Mesodermal cell (in vitro differentiated cells): ENCODE results near the gene AKR1B1.

ENCODE experiments used
- H3K27ac ChIP-seq: 2 replicates; pipeline ENCODE4 v1.7.0; 2013; ENCODE audit warnings: mild to moderate bottlenecking, low read depth, low read length, moderate library complexity; ENCODE audit not compliant: severe bottlenecking
- H3K36me3 ChIP-seq: 2 replicates; pipeline ENCODE4 v1.7.1; 2013; ENCODE audit warnings: mild to moderate bottlenecking, low read length, moderate library complexity; ENCODE audit not compliant: control insufficient read depth, insufficient read depth
- H3K4me1 ChIP-seq: one replicate; pipeline ENCODE4 v1.7.1; 2013; ENCODE audit warnings: mild to moderate bottlenecking, low read length; ENCODE audit not compliant: insufficient read depth, control insufficient read depth, poor library complexity, severe bottlenecking
- H3K4me3 ChIP-seq: 2 replicates; pipeline ENCODE4 v1.7.0; 2013; ENCODE audit warnings: low read length, control low read depth, mild to moderate bottlenecking; ENCODE audit not compliant: insufficient read depth, poor library complexity, severe bottlenecking; ENCODE audit errors: extremely low read depth
- H3K9me3 ChIP-seq: 2 replicates; pipeline ENCODE4 v1.7.1; 2013; ENCODE audit warnings: mild to moderate bottlenecking, low read length, moderate library complexity; ENCODE audit not compliant: control insufficient read depth
- WGBS, 2 experiments: methylation state at CpG; one replicate each; pipeline ENCODE4 v1.1.5; 2013; ENCODE audit warnings: missing lambda C conversion rate in 2 of 2; ENCODE audit not compliant: insufficient coverage in 2 of 2; 5-methylcytosine and 5-hydroxymethylcytosine counted together

AKR1B1 gene

DNA sequence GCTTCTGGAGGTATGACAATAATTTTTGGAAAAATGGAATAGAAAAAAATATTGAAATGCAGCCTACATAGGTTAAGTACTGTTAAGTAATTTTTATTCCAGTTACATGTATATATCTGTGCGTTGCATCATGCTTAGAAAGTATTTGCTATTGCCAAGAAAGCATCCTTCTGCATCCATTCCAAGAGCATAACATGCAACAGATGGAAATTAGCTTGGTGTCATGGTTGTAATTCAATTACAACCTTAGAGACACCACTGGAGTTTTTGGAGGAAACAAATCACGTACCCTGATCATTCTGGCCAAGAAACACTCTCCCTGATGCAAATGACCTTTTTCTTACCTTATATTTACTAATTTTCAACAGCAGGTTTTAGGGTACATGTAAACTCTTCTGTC lies 1.7 kb downstream of the AKR1B1 start:
- no peaks in the 10 kb centered on the region for H3K9me3 ChIP-seq
- peaks cover 24% of the 10 kb centered on the region for H3K4me1 ChIP-seq
- peaks cover 45% of the 10 kb centered on the region for H3K36me3 ChIP-seq
- WGBS, 2 experiments, result 100% methylated on average over 1 of the region's 2 CpGs
- H3K27ac ChIP-seq, result no peak overlapping the region
- H3K4me3 ChIP-seq, result no peak overlapping the region

DNA sequence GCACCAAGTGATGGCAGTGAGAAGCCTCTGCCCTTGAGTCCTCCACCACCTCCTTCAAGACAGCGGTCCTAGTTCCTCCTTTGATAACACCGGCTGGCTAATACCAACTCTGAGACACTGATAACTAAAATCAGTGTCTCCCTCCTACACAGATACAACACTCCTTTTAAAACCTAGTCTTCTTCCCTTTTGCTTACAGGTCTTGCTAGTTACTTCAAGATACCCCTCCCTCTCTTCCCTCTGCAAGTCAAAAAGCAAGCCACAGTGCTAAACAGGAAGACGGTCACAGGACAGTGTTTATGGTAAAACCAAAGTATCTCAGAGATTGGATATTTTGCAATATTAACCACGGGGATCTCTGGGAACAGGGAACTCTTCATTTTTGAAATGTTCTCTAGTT lies 4.6 kb downstream of the AKR1B1 start:
- H3K9me3 ChIP-seq, result no peaks in the 10 kb centered on the region
- no peak overlapping the region for H3K4me3 ChIP-seq
- 90 to 100% methylated on average over 3 of the region's 4 CpGs for WGBS, 2 experiments
- no peak overlapping the region for H3K27ac ChIP-seq
- peaks cover 20% of the 10 kb centered on the region for H3K4me1 ChIP-seq
- H3K36me3 ChIP-seq, result peaks cover 72% of the 10 kb centered on the region

DNA sequence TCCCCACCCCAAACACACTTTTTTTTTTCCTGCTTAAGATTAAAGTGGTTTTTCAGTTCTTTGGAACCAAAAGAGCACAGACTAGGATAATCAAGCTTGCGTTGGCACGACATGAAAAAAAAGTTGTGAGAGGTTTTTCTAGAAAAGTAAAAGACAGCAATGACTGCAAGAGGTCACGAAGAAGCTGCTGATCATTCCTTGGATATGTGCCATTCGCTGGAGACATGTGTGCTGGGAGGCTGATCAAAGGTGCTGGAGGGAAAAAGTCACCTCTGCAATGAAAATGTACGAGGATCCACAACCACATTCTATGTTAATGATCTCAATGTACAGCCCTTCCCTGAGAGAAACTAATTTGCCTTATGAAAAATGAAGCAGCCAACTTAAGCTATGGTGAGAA lies 5.4 kb downstream of the AKR1B1 start:
- WGBS, 2 experiments, result 92 to 98% methylated on average over 4 to 5 of the region's 5 CpGs
- Histone ChIP-seq H3K4me1 (peaks cover 26% of the 10 kb centered on the region), H3K4me3 (no peak overlapping the region), H3K9me3 (no peaks in the 10 kb centered on the region), H3K36me3 (peaks cover 80% of the 10 kb centered on the region), H3K27ac (no peak overlapping the region)

DNA sequence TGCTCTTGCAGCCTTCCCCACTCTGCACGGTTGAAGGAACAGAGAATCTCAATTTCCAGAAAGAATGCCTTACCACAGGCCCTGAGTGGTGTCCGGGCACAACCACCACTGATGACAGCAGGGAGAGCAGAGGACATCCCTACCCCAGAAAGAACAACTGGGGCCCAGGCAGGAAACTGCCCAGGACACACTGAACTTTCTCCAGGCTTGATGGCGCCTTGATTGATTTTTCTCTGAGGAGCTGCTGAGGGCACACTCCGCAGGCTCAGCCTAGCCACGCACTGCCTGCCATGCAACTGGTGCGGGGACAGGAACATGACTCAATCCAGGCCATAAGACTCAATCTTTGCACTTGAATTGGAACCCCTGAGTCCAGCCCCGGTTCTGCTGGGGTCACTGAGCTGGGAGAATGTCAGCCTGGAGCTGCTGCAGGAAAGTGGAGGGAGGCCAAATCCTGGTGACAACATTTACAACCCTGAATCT lies 5.9 kb downstream of the AKR1B1 start:
- Histone ChIP-seq H3K4me1 (peaks cover 29% of the 10 kb centered on the region), H3K36me3 (peaks cover 85% of the 10 kb centered on the region), H3K9me3 (no peaks in the 10 kb centered on the region), H3K27ac (no peak overlapping the region), H3K4me3 (no peak overlapping the region)
- 92 to 95% methylated on average over 6 to 7 of the region's 7 CpGs for WGBS, 2 experiments

DNA sequence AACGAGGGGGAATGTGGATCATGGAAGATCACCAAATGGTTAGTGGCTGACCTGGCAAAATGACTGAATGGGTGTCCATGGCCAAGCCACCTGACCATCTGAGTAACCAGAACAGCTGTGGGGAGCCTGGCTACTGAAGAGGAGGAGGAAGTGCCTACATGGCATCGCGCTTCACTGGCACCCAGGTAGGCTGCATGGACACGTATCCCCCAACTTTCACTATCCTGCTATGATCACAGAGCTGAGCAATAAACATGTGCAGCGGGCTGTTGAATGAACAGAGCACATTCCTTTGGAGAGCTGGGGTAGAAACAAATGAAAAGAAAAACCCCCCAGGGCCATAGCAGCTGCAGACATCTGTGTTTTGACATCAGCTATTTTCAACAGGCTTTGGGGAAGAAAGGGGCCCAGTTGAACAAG lies 6.5 kb downstream of the AKR1B1 start:
- H3K36me3 ChIP-seq, result peaks cover 89% of the 10 kb centered on the region
- no peak overlapping the region for H3K27ac ChIP-seq
- no peak overlapping the region for H3K4me3 ChIP-seq

DNA sequence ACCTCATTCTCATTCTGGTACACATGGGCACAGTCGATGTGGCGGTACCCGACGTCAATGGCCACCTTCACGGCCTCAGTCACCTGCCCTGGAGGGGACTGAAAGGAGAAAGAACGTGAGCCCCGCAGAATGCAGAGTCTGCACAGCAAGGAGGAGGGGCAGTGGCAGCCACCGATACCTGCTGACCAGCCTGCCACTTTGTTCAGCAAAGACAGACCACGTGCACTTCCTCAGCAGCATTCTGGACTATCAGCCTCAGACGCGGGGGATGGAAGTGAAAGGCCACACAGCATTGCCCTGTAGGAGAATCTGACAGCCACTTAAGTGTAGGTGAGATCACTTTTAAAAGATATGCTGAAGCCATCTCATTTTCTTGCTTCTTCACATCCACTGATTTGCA lies 7.2 kb downstream of the AKR1B1 start:
- H3K27ac ChIP-seq, result no peak overlapping the region
- H3K9me3 ChIP-seq, result no peaks in the 10 kb centered on the region
- 94 to 99% methylated on average over 10 of the region's 11 CpGs for WGBS, 2 experiments
- H3K4me1 ChIP-seq, result peaks cover 31% of the 10 kb centered on the region
- no peak overlapping the region for H3K4me3 ChIP-seq
- H3K36me3 ChIP-seq, result peaks cover 90% of the 10 kb centered on the region

More for the DNA sequence above, 6.5 kb downstream of the AKR1B1 start:
- H3K4me1 ChIP-seq, result peaks cover 29% of the 10 kb centered on the region
- no peaks in the 10 kb centered on the region for H3K9me3 ChIP-seq
- WGBS, 2 experiments, result 93 to 97% methylated on average over 3 to 4 of the region's 5 CpGs

DNA sequence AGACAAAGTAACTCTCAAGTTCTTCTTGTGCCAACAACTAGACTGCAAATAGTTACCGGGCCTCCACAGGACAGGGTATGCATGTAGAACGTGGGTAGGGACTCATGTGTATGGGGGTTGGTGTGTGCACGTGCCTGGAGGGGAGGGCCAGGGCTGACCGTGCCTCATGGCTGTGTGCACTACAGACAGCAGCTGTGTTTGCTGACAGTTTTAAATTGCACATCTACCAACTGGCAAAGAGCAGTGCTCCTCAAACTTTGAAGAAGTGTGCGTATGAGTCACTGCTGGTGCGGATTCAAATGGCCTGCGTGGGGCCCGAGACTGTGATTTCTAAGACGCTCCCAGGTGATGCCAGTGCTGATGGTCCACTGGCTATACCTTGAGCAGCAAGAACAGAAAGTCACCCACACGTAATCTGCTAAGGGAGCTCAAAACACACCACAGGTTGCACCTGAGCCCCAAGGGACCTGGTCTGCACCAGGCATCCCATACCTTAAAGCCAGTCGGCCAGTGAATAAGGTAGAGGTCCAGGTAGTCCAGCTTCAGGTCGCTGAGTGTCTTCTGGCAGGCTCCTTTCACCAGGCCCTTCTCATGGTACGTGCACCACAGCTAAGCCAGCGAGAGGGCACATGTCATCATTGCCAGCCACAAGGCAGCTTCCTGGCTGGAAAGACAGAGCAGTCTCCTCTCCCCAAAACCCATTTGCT lies 8.5 kb downstream of the AKR1B1 start:
- WGBS, 2 experiments, result 94 to 98% methylated on average over 13 to 14 of the region's 14 CpGs
- peaks cover 89% of the 10 kb centered on the region for H3K36me3 ChIP-seq
- no peaks in the 10 kb centered on the region for H3K9me3 ChIP-seq
- H3K4me3 ChIP-seq, result no peak overlapping the region
- peaks cover 31% of the 10 kb centered on the region for H3K4me1 ChIP-seq
- no peak overlapping the region for H3K27ac ChIP-seq

DNA sequence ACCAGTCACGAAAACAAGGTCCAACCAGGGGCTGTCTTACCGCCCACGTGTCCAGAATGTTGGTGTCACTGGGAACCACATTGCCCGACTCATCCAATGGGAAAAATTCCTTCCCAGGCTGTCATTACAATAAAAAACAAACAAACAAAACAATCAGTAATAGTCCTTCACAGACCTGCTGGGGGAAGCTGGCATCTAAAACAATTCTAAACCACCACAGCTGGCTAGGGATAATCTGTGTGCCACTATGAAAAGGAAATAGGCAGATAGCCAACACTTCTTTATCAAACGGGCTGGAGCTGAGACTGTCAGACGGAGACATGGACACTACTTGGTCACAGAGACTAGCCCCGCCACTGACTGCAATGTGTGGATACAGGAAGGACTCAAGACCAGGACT lies 9.2 kb downstream of the AKR1B1 start:
- no peak overlapping the region for H3K27ac ChIP-seq
- WGBS, 2 experiments, result 100% methylated on average over 6 of the region's 7 CpGs; no CpG with 5 or more reads in 1 of the 2 experiments
- peaks cover 89% of the 10 kb centered on the region for H3K36me3 ChIP-seq

DNA sequence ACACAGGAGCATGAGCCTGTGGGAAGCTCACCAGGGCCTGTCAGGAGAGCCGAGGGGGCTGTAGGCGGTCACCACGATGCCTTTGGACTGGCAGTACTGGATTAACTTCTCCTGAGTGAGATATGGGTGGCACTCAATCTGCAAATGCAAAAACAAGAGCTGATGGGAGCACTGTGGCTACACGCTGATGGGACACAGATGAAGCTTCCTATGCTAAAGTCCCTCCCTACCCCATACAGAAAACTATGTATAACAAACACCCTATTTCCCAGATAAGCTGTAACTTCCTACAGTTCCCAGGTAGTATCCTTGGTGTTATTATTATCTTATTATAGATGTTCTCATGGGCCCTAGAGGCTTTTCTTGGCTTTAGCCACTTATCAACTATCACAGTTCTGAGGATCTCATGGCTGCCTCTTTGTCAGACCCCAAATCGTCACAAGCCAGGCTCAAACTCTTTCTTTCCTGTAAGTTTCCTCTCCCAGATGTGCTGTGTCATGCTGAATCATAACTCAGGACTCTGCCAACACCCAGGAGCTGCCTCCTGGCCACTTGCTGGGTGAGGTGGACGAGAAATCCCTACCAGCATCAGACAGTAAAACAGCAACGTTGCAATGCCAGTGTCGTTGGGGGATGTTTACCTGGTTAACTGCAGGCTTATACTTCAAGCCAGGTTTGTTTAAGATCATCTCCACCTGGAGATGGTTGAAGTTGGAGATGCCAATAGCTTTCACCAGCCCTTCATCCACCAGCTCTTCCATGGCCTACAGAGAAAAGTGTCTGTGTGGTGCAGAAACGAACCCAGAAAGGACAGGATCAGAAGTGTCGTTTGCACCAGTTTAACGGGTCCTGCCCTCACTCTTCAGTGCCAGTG lies 10.3 kb downstream of the AKR1B1 start:
- H3K4me1 ChIP-seq, result peaks cover 17% of the 10 kb centered on the region
- no peak overlapping the region for H3K4me3 ChIP-seq
- no peaks in the 10 kb centered on the region for H3K9me3 ChIP-seq
- peaks cover 96% of the 10 kb centered on the region for H3K36me3 ChIP-seq
- H3K27ac ChIP-seq, result peak overlapping the region; percentile 16
- WGBS, 2 experiments, result 93 to 95% methylated on average over 9 to 10 of the region's 11 CpGs

More for the DNA sequence above, 9.2 kb downstream of the AKR1B1 start:
- Histone ChIP-seq H3K4me1 (peaks cover 26% of the 10 kb centered on the region), H3K4me3 (no peak overlapping the region), H3K9me3 (no peaks in the 10 kb centered on the region)

DNA sequence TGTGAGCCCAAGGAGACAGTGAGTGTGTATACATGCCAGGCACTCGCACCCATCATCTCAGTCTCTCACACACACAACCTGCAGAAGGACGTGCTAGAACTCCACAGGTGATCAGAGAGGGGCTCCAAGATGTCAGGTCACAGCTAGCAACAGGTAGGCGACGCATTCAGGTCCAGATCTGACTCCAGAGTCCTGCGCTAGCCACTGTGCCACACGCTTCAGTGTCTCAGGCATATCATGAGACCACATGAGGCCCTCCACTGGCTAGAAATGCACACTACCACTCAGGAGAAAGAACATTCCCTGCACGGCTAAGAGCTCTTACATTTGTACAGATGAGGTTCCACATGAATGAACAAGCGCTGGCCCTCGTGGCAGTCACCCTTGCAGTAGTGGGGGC lies 11.5 kb downstream of the AKR1B1 start:
- Histone ChIP-seq H3K9me3 (no peaks in the 10 kb centered on the region), H3K4me3 (no peak overlapping the region), H3K4me1 (peaks cover 17% of the 10 kb centered on the region), H3K36me3 (peaks cover 97% of the 10 kb centered on the region), H3K27ac (no peak overlapping the region)
- whole genome bisulfite sequencing, 2 experiments, result 86 to 92% methylated on average over 8 of the region's 9 CpGs
